IMR-90 (cell line): ENCODE data around the gene SEMA3C. TPM values are rescaled to one million over a fixed set of nuclear protein-coding genes. Genes with fewer than 3 reads are reported as not detected.
A peak's percentile ranks its signal among the peaks of the same experiment; 100 is the strongest.

ENCODE experiments used
- ATAC-seq: fragments of 200-7000 bp; cut with Tn5 transposase; 2 replicates; pipeline ENCODE4 v1.9.1; 2020; ENCODE audit warnings: low read depth, mild to moderate bottlenecking, moderate library complexity
- BruUV-seq: library from RNA; stranded (reverse); fragments of 400-500 nt; replicated peaks from 2 replicates; lab custom pipeline; 2021; lab: Mats Ljungman, UMichigan
- CTCF ChIA-PET: fragments of 300-600 bp; formaldehyde crosslinking; extraction: SDS; loops from one replicate; lab custom pipeline; 2021; ENCODE audit warnings: antibody characterized with exemption; lab: Yijun Ruan, JAX
- POLR2A ChIA-PET: fragments of 300-600 bp; sonication (Branson Sonifier 250); formaldehyde crosslinking; loops from one replicate; lab custom pipeline; 2022; ENCODE audit warnings: antibody characterized with exemption; ENCODE audit not compliant: unreplicated experiment; lab: Charles Lee
- DNase-seq: peaks from one replicate; pipeline ENCODE4 v3.0.0; 2013
- H2AFZ ChIP-seq: replicated peaks from 2 replicates; pipeline ENCODE3; 2013; ENCODE audit warnings: low read length, mild to moderate bottlenecking; ENCODE audit not compliant: poor library complexity
- H2AK5ac ChIP-seq: 2 replicates; pipeline ENCODE4 v1.6.1; 2013; ENCODE audit warnings: low read depth, low read length, inconsistent platforms
- H2AK9ac ChIP-seq: replicated peaks from 2 replicates; pipeline ENCODE3; 2013; ENCODE audit warnings: mild to moderate bottlenecking, low read depth, low read length, moderate library complexity; ENCODE audit not compliant: poor library complexity
- H2BK120ac ChIP-seq: 2 replicates; pipeline ENCODE4 v1.6.1; 2013; ENCODE audit warnings: low read depth, low read length, inconsistent platforms
- H2BK15ac ChIP-seq: 3 replicates; pipeline ENCODE4 v1.6.1; 2013; ENCODE audit warnings: low read depth, low read length, inconsistent platforms
- H2BK20ac ChIP-seq: 2 replicates; pipeline ENCODE4 v1.6.1; 2013; ENCODE audit warnings: low read depth, mild to moderate bottlenecking, inconsistent platforms, low read length, moderate library complexity
- H2BK5ac ChIP-seq: 2 replicates; pipeline ENCODE4 v1.6.1; 2013; ENCODE audit warnings: mild to moderate bottlenecking, low read depth, low read length, inconsistent platforms; ENCODE audit not compliant: poor library complexity, severe bottlenecking
- H3K14ac ChIP-seq: replicated peaks from 2 replicates; pipeline ENCODE4 v1.6.1; 2013; ENCODE audit warnings: low read depth, low read length, inconsistent platforms
- H3K18ac ChIP-seq: 2 replicates; pipeline ENCODE4 v1.6.1; 2013; ENCODE audit warnings: low read depth, low read length, control low read depth
- H3K23ac ChIP-seq: 2 replicates; pipeline ENCODE4 v1.6.1; 2013; ENCODE audit warnings: low read depth, low read length, inconsistent platforms
- H3K27ac ChIP-seq: 2 replicates; pipeline ENCODE4 v1.5.1; 2013; ENCODE audit warnings: mild to moderate bottlenecking, control low read depth, low read length; ENCODE audit not compliant: insufficient read depth
- H3K27me3 ChIP-seq: 2 replicates; pipeline ENCODE4 v1.6.1; 2013; ENCODE audit warnings: low read length; ENCODE audit not compliant: control insufficient read depth, insufficient read depth
- H3K36me3 ChIP-seq: 2 replicates; pipeline ENCODE4 v1.6.1; 2013; ENCODE audit warnings: low read length, mixed read lengths; ENCODE audit not compliant: control insufficient read depth, insufficient read depth
- H3K4ac ChIP-seq: 2 replicates; pipeline ENCODE4 v1.6.1; 2013; ENCODE audit warnings: low read depth, low read length, inconsistent platforms
- H3K4me1 ChIP-seq: 2 replicates; pipeline ENCODE4 v1.6.1; 2013; ENCODE audit warnings: low read length, mixed read lengths; ENCODE audit not compliant: control insufficient read depth, insufficient read depth
- H3K4me2 ChIP-seq: 2 replicates; pipeline ENCODE4 v1.6.1; 2013; ENCODE audit warnings: low read depth, mild to moderate bottlenecking, control low read depth, low read length, moderate library complexity
- H3K4me3 ChIP-seq: 2 replicates; pipeline ENCODE4 v1.5.1; 2013; ENCODE audit warnings: low read depth, mild to moderate bottlenecking, control low read depth, low read length, moderate library complexity; ENCODE audit not compliant: insufficient read depth
- H3K56ac ChIP-seq: 2 replicates; pipeline ENCODE4 v1.6.1; 2013; ENCODE audit warnings: low read length, inconsistent platforms; ENCODE audit not compliant: insufficient read depth; ENCODE audit errors: extremely low read depth
- H3K79me1 ChIP-seq, 2 experiments: 2 replicates each; pipeline ENCODE4 v1.6.1; 2013; ENCODE audit warnings: low read length in 2 of 2, inconsistent platforms in 1 of 2, low read depth in 1 of 2
- H3K9ac ChIP-seq: 2 replicates; pipeline ENCODE4 v1.6.1; 2013; ENCODE audit warnings: low read depth, low read length, control low read depth
- H3K9me1 ChIP-seq: 2 replicates; pipeline ENCODE4 v1.6.1; 2013; ENCODE audit warnings: low read length, inconsistent platforms; ENCODE audit not compliant: insufficient read depth
- H3K9me3 ChIP-seq: 2 replicates; pipeline ENCODE4 v1.6.1; 2013; ENCODE audit warnings: low read length; ENCODE audit not compliant: control insufficient read depth, insufficient read depth
- H4K20me1 ChIP-seq: 2 replicates; pipeline ENCODE4 v1.6.1; 2013; ENCODE audit warnings: low read length, inconsistent platforms; ENCODE audit not compliant: insufficient read depth
- H4K5ac ChIP-seq: 2 replicates; pipeline ENCODE4 v1.6.1; 2013; ENCODE audit warnings: mild to moderate bottlenecking, low read depth, low read length, control low read depth
- H4K8ac ChIP-seq, 2 experiments: 2 replicates each; pipeline ENCODE4 v1.6.1; 2013; ENCODE audit warnings: low read depth in 2 of 2, low read length in 2 of 2, control low read depth in 1 of 2, inconsistent platforms in 1 of 2
- H4K91ac ChIP-seq: 2 replicates; pipeline ENCODE4 v1.6.1; 2013; ENCODE audit warnings: low read depth, low read length, inconsistent platforms; ENCODE audit not compliant: insufficient read depth
- CEBPB ChIP-seq: IDR thresholded peaks from 2 replicates; pipeline ENCODE4 v1.6.1; 2012; ENCODE audit warnings: low read depth, low read length, improper control_type of control experiment
- CTCF ChIP-seq: conservative IDR thresholded peaks from 2 replicates; pipeline ENCODE4 v1.5.1; 2012; ENCODE audit warnings: mild to moderate bottlenecking, low read depth, low read length, improper control_type of control experiment
- ELK1 ChIP-seq: fragments of 150-350 bp; IDR thresholded peaks from 2 replicates; pipeline ENCODE4 v1.6.1; 2016; ENCODE audit warnings: low read depth, mild to moderate bottlenecking, low read length, moderate library complexity, borderline replicate concordance
- FOS ChIP-seq: fragments of 150-350 bp; IDR thresholded peaks from 2 replicates; pipeline ENCODE4 v1.6.1; 2016; ENCODE audit warnings: low read depth, low read length
- MAFK ChIP-seq: IDR thresholded peaks from 2 replicates; pipeline ENCODE4 v1.6.1; 2012; ENCODE audit warnings: low read depth, low read length, improper control_type of control experiment
- NFE2L2 ChIP-seq: fragments of 150-350 bp; IDR thresholded peaks from 2 replicates; pipeline ENCODE4 v1.6.1; 2016; ENCODE audit warnings: low read depth, mild to moderate bottlenecking, low read length
- RAD21 ChIP-seq: IDR thresholded peaks from 2 replicates; pipeline ENCODE4 v1.6.1; 2012; ENCODE audit warnings: low read length, improper control_type of control experiment
- RFX5 ChIP-seq: IDR thresholded peaks from 2 replicates; pipeline ENCODE4 v1.8.0; 2012; ENCODE audit warnings: low read depth, mild to moderate bottlenecking, low read length, moderate library complexity
- dilution Hi-C: fragments of 300-500 bp; cut with HindIII; formaldehyde crosslinking; loops from one replicate; pipeline ENCODE4 v1.14.3; 2018; ENCODE audit warnings: low sequenced_read_pairs; ENCODE audit not compliant: unreplicated experiment
- in situ Hi-C: fragments of 300-500 bp; cut with MboI; formaldehyde crosslinking; loops from 3 replicates; pipeline ENCODE4 v1.14.3; 2019; ENCODE audit warnings: low sequenced_read_pairs, inconsistent platforms, mixed read lengths
- intact Hi-C: fragments of 100-400 bp; cut with micrococcal nuclease; formaldehyde crosslinking; loops from 2 replicates; pipeline ENCODE4 v1.10.0; 2022
- polyA plus RNA-seq, 3 experiments: library from polyadenylated mRNA; depleted of rRNA; stranded (reverse); fragments of >200 nt; gene quantifications; 2 replicates each; pipeline ENCODE4 v1.2.3, GENCODE V29; 2012; ENCODE audit warnings: low replicate concordance in 1 of 3
- total RNA-seq: library from RNA; depleted of rRNA; stranded (reverse); fragments of >200 nt; gene quantifications from 2 replicates; pipeline ENCODE4 v1.2.3, GENCODE V29; 2012

SEMA3C gene
- total and polyA plus RNA-seq, 2 of the 4 experiments (the other 2 are of a cell fraction): 21.2 to 97.1 TPM

- no peak overlapping the region for H3K27ac ChIP-seq
- TF ChIP-seq FOS: no peak
- no peak for TF ChIP-seq MAFK
- no peak for TF ChIP-seq CTCF
- no peak for TF ChIP-seq CEBPB
- TF ChIP-seq RAD21: no peak
- TF ChIP-seq NFE2L2: no peak
- no peak for TF ChIP-seq RFX5
- TF ChIP-seq ELK1: no peak
- no peak overlapping the region for H4K91ac ChIP-seq
- no peak overlapping the region for H3K4ac ChIP-seq
- H4K20me1 ChIP-seq: no peaks in the 10 kb centered on the region
- no peak overlapping the region for H3K4me2 ChIP-seq
- no peak overlapping the region for H2BK20ac ChIP-seq
- POLR2A ChIA-PET: no interaction called here
- no peak overlapping the region for H2BK15ac ChIP-seq
- no peak overlapping the region for H3K56ac ChIP-seq
- H3K27me3 ChIP-seq: no peaks in the 10 kb centered on the region
- H2BK120ac ChIP-seq: no peak overlapping the region
- no TSS peak for BruUV-seq
- intact Hi-C loops (no loop called here), in situ Hi-C loops (no loop called here), dilution Hi-C loops (no loop called here)
- CTCF ChIA-PET: no interaction called here
- H2AFZ ChIP-seq: no peak overlapping the region
- ATAC-seq (peak; percentile 24; the same call in 1 of the 2 replicates), DNase-seq (peak; percentile 28)
- H3K4me1 ChIP-seq: peaks cover 2% of the 10 kb centered on the region; the same call in 1 of the 2 replicates
- H3K79me1 ChIP-seq: no peaks in the 10 kb centered on the region
- H3K9me3 ChIP-seq: no peaks in the 10 kb centered on the region
- no peak overlapping the region for H2AK9ac ChIP-seq
- H3K14ac ChIP-seq: no peak overlapping the region
- no peak overlapping the region for H3K23ac ChIP-seq
- H4K5ac ChIP-seq: no peak overlapping the region
- no peak overlapping the region for H2AK5ac ChIP-seq
- no peak overlapping the region for H3K4me3 ChIP-seq
- no peak overlapping the region for H3K18ac ChIP-seq
- H3K36me3 ChIP-seq: no peaks in the 10 kb centered on the region
- H2BK5ac ChIP-seq: no peak overlapping the region
- no peak overlapping the region for H4K8ac ChIP-seq
- H3K9ac ChIP-seq: no peak overlapping the region
- peaks cover 3% of the 10 kb centered on the region for H3K9me1 ChIP-seq
Measured at GRCh38 chr7:80932536-80932935, 13.7 kb upstream of the SEMA3C start.
